SK-N-SH (cell line): Measurements from ENCODE around the gene TCP11L2. TPM values are rescaled to one million over a fixed set of nuclear protein-coding genes. Genes with fewer than 3 reads are reported as not detected.

ENCODE experiments used
- CTCF ChIA-PET: fragments of 300-600, 350-600 bp; formaldehyde crosslinking; extraction: SDS; loops from one replicate; lab custom pipeline; 2021; lab: Yijun Ruan, JAX
- POLR2A ChIA-PET: fragments of 350-600 bp; sonication (Branson Sonifier 250); formaldehyde crosslinking; extraction: SDS; loops from one replicate; lab custom pipeline; 2020; ENCODE audit warnings: antibody characterized with exemption, inconsistent platforms; lab: Yijun Ruan, JAX
- DNase-seq: peaks from one replicate; pipeline ENCODE4 v3.0.0; 2012
- H2AFZ ChIP-seq: fragments of 200-600 bp; sonication (generic); 2 replicates; pipeline ENCODE4 v1.8.1; 2016; ENCODE audit warnings: antibody characterized with exemption, mild to moderate bottlenecking, low read depth
- H3F3A ChIP-seq: fragments of 200-600 bp; sonication (generic); replicated peaks from 2 replicates; pipeline ENCODE3; 2016; ENCODE audit warnings: antibody characterized with exemption, mild to moderate bottlenecking; ENCODE audit not compliant: insufficient read depth
- H3K27ac ChIP-seq, 2 experiments: fragments of 200-500 bp in 1 of 2; fragments of 200-600 bp in 1 of 2; sonication (Bioruptor generic) in 1 of 2; sonication (generic), shearing (Covaris generic) in 1 of 2; 2 replicates each; pipeline versions ENCODE4 v1.5.1 to v1.6.1; 2014 to 2016; ENCODE audit warnings: low read depth in 2 of 2, inconsistent platforms in 1 of 2, low read length in 1 of 2, mild to moderate bottlenecking in 1 of 2, mixed read lengths in 1 of 2
- H3K27me3 ChIP-seq: fragments of 200-600 bp; sonication (generic), shearing (Covaris generic); 2 replicates; pipeline ENCODE4 v1.6.1; 2016; ENCODE audit warnings: mixed run types; ENCODE audit not compliant: insufficient read depth
- H3K36me3 ChIP-seq, 2 experiments: fragments of 200-500 bp in 1 of 2; fragments of 200-600 bp in 1 of 2; sonication (Bioruptor generic) in 1 of 2; sonication (generic) in 1 of 2; replicated peaks in 1 of 2; 2 replicates each; pipeline versions ENCODE3 to v1.5.1; 2014 to 2016; ENCODE audit warnings: low read length in 1 of 2, mild to moderate bottlenecking in 1 of 2; ENCODE audit not compliant: insufficient read depth in 2 of 2, control insufficient read depth in 1 of 2
- H3K4me1 ChIP-seq, 2 experiments: fragments of 200-500 bp in 1 of 2; fragments of 200-600 bp in 1 of 2; sonication (Bioruptor generic) in 1 of 2; sonication (generic), shearing (Covaris generic) in 1 of 2; 2 replicates each; pipeline versions ENCODE4 v1.5.1 to v1.6.1; 2014 to 2016; ENCODE audit warnings: low read depth in 1 of 2, low read length in 1 of 2, mixed run types in 1 of 2; ENCODE audit not compliant: insufficient read depth in 2 of 2, control insufficient read depth in 1 of 2
- H3K4me2 ChIP-seq: fragments of 200-600 bp; sonication (generic), shearing (Covaris generic); 2 replicates; pipeline ENCODE4 v1.6.1; 2017; ENCODE audit warnings: mixed run types
- H3K4me3 ChIP-seq, 2 experiments: fragments of 200-500 bp in 1 of 2; fragments of 200-600 bp in 1 of 2; sonication (Bioruptor generic) in 1 of 2; sonication (generic), shearing (Covaris generic) in 1 of 2; 2 replicates each; pipeline versions ENCODE4 v1.5.1 to v1.8.1; 2014 to 2016; ENCODE audit warnings: low read depth in 2 of 2, inconsistent platforms in 1 of 2, low read length in 1 of 2, mild to moderate bottlenecking in 1 of 2, mixed read lengths in 1 of 2, moderate library complexity in 1 of 2
- H3K79me2 ChIP-seq: fragments of 200-600 bp; sonication (generic); 2 replicates; pipeline ENCODE4 v1.8.1; 2017; ENCODE audit warnings: mild to moderate bottlenecking; ENCODE audit not compliant: insufficient read depth
- H3K9ac ChIP-seq: fragments of 200-600 bp; sonication (generic); 2 replicates; pipeline ENCODE4 v1.6.1; 2017; ENCODE audit warnings: mixed run types
- H3K9me2 ChIP-seq: fragments of 200-600 bp; sonication (generic); 2 replicates; pipeline ENCODE4 v1.6.1; 2017; ENCODE audit warnings: mixed run types
- H3K9me3 ChIP-seq: fragments of 200-600 bp; sonication (generic); 2 replicates; pipeline ENCODE4 v1.6.1; 2017; ENCODE audit warnings: mixed run types, mild to moderate bottlenecking, moderate library complexity
- H4K20me1 ChIP-seq: fragments of 200-600 bp; sonication (generic); 2 replicates; pipeline ENCODE4 v1.6.1; 2017; ENCODE audit warnings: mild to moderate bottlenecking, mixed run types; ENCODE audit not compliant: insufficient read depth
- CHD2 ChIP-seq: fragments of 150-350 bp; IDR thresholded peaks from 2 replicates; pipeline ENCODE4 v1.6.1; 2018; ENCODE audit warnings: low read length; ENCODE audit not compliant: partially characterized antibody
- ELF1 ChIP-seq: IDR thresholded peaks from 2 replicates; pipeline ENCODE4 v1.4.0; 2012
- EP300 ChIP-seq, 2 experiments: IDR thresholded peaks; 2 replicates each; pipeline versions ENCODE4 v1.4.0 to v1.6.1; 2012; ENCODE audit warnings: borderline replicate concordance in 1 of 2, low read depth in 1 of 2, low read length in 1 of 2
- FOSL2 ChIP-seq: IDR thresholded peaks from 2 replicates; pipeline ENCODE4 v1.4.0; 2012; ENCODE audit warnings: low read depth, mild to moderate bottlenecking, moderate library complexity, borderline replicate concordance
- GABPA ChIP-seq: IDR thresholded peaks from 2 replicates; pipeline ENCODE4 v1.4.0; 2012; ENCODE audit warnings: low read depth, mild to moderate bottlenecking
- GATA2 ChIP-seq: sonication (generic); formaldehyde crosslinking; IDR thresholded peaks from 2 replicates; pipeline ENCODE4 v1.5.0; 2020; ENCODE audit warnings: mild to moderate bottlenecking, missing genetic modification reagents
- MXI1 ChIP-seq: IDR thresholded peaks from 2 replicates; pipeline ENCODE4 v1.6.1; 2012; ENCODE audit warnings: mild to moderate bottlenecking, low read depth, low read length, improper control_type of control experiment
- RAD21 ChIP-seq: IDR thresholded peaks from 2 replicates; pipeline ENCODE4 v1.6.1; 2012; ENCODE audit warnings: mild to moderate bottlenecking, low read length
- RFX5 ChIP-seq: IDR thresholded peaks from 2 replicates; pipeline ENCODE4 v1.6.1; 2012; ENCODE audit warnings: mild to moderate bottlenecking, improper control_type of control experiment, low read length
- RXRA ChIP-seq: IDR thresholded peaks from 2 replicates; pipeline ENCODE4 v1.4.0; 2012; ENCODE audit warnings: low read depth, mild to moderate bottlenecking, borderline replicate concordance
- SMC3 ChIP-seq: IDR thresholded peaks from 2 replicates; pipeline ENCODE4 v1.6.1; 2012; ENCODE audit warnings: low read depth, low read length, improper control_type of control experiment
- TCF12 ChIP-seq: IDR thresholded peaks from 2 replicates; pipeline ENCODE4 v1.4.0; 2012
- TEAD4 ChIP-seq: IDR thresholded peaks from 2 replicates; pipeline ENCODE4 v1.4.0; 2012; ENCODE audit warnings: mild to moderate bottlenecking, borderline replicate concordance; ENCODE audit not compliant: insufficient read depth
- ZBTB33 ChIP-seq: IDR thresholded peaks from 2 replicates; pipeline ENCODE4 v1.4.0; 2012; ENCODE audit warnings: low read depth, borderline replicate concordance
- WGBS: methylation state at CpG from one replicate; pipeline ENCODE4 v1.1.6; 2017; ENCODE audit warnings: low lambda C conversion rate; 5-methylcytosine and 5-hydroxymethylcytosine counted together
- polyA plus RNA-seq, 3 experiments: library from polyadenylated mRNA; depleted of rRNA; stranded (reverse); fragments of >200 nt; gene quantifications; 2 replicates each; pipeline ENCODE4 v1.2.3, GENCODE V29; 2012
- TF ChIP-seq, protein P1 (sequence below): fragments of 150-350 bp; IDR thresholded peaks from 2 replicates; pipeline ENCODE4 v1.6.1; 2016; ENCODE audit warnings: mild to moderate bottlenecking, low read depth, low read length

Gene TCP11L2
- polyA plus RNA-seq, 1 of the 3 experiments (the other 2 are of a cell fraction): 4.0 TPM

GRCh38 chr12:106357549-106358395, 55.2 kb downstream of the TCP11L2 start, which contains the start of gene POLR3B (continued):
- TF ChIP-seq, protein P1, sequence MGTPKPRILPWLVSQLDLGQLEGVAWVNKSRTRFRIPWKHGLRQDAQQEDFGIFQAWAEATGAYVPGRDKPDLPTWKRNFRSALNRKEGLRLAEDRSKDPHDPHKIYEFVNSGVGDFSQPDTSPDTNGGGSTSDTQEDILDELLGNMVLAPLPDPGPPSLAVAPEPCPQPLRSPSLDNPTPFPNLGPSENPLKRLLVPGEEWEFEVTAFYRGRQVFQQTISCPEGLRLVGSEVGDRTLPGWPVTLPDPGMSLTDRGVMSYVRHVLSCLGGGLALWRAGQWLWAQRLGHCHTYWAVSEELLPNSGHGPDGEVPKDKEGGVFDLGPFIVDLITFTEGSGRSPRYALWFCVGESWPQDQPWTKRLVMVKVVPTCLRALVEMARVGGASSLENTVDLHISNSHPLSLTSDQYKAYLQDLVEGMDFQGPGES: no peak; the same call in 1 of the 2 replicates
- TF ChIP-seq EP300 (IDR thresholded peaks at IDR 0.05; ENCODE audit: borderline replicate concordance in 1 of 2, low read depth in 1 of 2, low read length in 1 of 2) (peak in 1 of 2 experiments; percentile 39; a peak in 2 of 4 replicates), GABPA (peak; percentile 74), RAD21 (peak; percentile 76), ZBTB33 (no peak), RXRA (no peak), TCF12 (peak; percentile 27; the same call in 1 of the 2 replicates), RFX5 (no peak), MXI1 (peak; percentile 96), FOSL2 (no peak), SMC3 (peak; percentile 85)
- TF ChIP-seq, all 33 proteins: peak for 22

DNA sequence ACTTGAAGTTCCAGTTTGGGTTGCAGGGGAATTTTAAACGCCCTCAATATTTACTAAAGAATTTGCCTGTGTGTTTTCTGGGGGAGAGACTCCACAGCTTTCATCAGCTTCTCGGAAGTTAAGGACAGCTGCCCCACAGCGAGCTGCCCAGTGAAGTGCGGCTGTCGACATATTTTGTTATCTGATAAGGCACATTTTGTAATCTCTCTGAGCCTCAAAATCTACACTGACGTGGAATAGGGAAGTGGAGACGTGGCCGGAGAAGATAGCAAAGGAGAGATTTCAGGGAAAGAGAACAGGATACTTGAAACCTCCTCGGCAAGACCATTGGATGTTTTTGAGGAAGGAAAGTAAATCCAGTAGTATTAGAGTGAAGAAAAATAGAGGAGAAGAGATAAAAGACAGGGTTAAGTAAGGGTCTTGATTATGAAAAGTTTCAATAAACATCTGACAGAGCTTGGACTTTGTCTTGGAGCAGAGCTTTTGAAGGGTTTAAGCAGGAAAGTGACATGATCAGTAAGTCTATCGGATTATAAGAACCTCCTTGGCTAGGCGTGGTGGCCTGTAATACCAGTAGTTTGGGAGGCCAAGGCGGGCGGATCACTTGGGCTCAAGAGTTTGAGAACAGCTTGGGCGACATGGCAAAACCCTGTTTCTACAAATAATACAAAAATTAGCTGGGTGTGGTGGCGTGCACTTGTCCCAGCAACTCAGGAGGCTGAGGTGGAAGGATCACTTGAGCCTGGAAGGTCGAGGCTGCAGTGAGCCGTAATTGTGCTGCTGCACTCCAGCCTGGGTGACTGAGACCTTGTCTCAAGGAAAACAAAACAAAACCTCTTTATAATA, 56.1 kb downstream of the TCP11L2 start:
- peaks cover 8% of the 10 kb centered on the region for H3F3A ChIP-seq
- no peak for TF ChIP-seq CHD2
- TF ChIP-seq MXI1: no peak
- no peak for TF ChIP-seq RAD21
- no peak for TF ChIP-seq TEAD4
- TF ChIP-seq ELF1: 0 out of 2 replicates have a peak, but pooled peaks have one; percentile 44
- peak; percentile 76 for TF ChIP-seq GATA2
- no peak for TF ChIP-seq RXRA
- 41% methylated on average over 17 of the region's 17 CpGs for WGBS
- peak overlapping the region; percentile 78 for H2AFZ ChIP-seq
- no peaks in the 10 kb centered on the region for H3K9me2 ChIP-seq
- H3K36me3 ChIP-seq: no peaks in the 10 kb centered on the region
- DNase-seq: peak; percentile 53
- no peaks in the 10 kb centered on the region for H3K9me3 ChIP-seq
- peak overlapping the region; percentile 91 to 98 for H3K27ac ChIP-seq
- peaks cover 38% of the 10 kb centered on the region for H3K79me2 ChIP-seq
- H3K27me3 ChIP-seq: no peaks in the 10 kb centered on the region
- POLR2A ChIA-PET: interaction anchor here (1.0 to 1.7 kb wide), 4 partner anchors 111 to 569 kb away, joined by 3 to 6 read pairs (median 4); partner anchors contain the start of gene CKAP4
- peaks cover 0 to 7% of the 10 kb centered on the region in 2 experiments; a peak in 2 of 4 replicates for H3K4me1 ChIP-seq
- no peaks in the 10 kb centered on the region for H4K20me1 ChIP-seq
- peak overlapping the region; percentile 85 for H3K4me2 ChIP-seq
- H3K4me3 ChIP-seq: peak overlapping the region; percentile 82 to 87
- peak overlapping the region; percentile 78 for H3K9ac ChIP-seq
- CTCF ChIA-PET: interaction anchor here (0.8 to 4.5 kb wide), 23 partner anchors 10 to 560 kb away, joined by 3 to 49 read pairs (median 6); partner anchors contain the start of gene TCP11L2
